ENCODE data around the gene CBS. TPM values are rescaled to one million over a fixed set of nuclear protein-coding genes. Genes with fewer than 3 reads are reported as not detected.
"Not testable (repeated sequence)": the region's sequence is repeated elsewhere in the genome, so short reads cannot be mapped to it uniquely, and the experiment has no call there.

Gene CBS
- total RNA-seq, 1 donor from 2014 or later, result 4.2 TPM

GRCh38 chr21:43045876-43046821, 29.5 kb downstream of the CBS start:
- H3K27me3 ChIP-seq; H3K9me3 ChIP-seq; DNase-seq (ENCODE audit: extremely low spot score in 2 of 2); H3K4me1 ChIP-seq; H3K36me3 ChIP-seq; intact Hi-C loops (cut with DNase I); H3K27ac ChIP-seq; H3K4me3 ChIP-seq: not testable (repeated sequence)

- H3K4me3 ChIP-seq; H3K9me3 ChIP-seq; H3K27ac ChIP-seq; DNase-seq (ENCODE audit: extremely low spot score in 2 of 2); H3K36me3 ChIP-seq; H3K4me1 ChIP-seq; H3K27me3 ChIP-seq; intact Hi-C loops (cut with DNase I): not testable (repeated sequence)
Measured at GRCh38 chr21:43045165-43045875, 30.3 kb downstream of the CBS start.

DNA sequence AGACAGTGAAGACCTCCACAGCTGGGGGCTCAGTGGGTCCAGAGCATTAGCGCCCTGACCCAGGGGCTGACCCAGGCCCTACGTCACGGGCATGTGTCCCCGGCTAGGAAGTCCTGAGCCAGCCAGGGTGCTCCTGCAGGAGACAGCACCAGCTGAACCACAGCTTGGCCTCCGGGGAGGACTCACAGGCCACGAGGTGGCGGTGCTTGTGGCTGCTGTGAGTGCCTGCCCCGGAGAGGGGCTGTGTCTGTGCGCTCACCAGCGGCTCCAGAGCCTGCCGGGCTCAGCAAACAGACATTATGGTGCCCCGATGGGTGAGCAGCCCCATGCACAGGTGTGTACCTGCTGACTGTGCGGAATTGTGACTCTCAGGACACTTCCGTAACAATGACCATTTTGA, 31.1 kb downstream of the CBS start:
- H3K9me3 ChIP-seq; H3K36me3 ChIP-seq; H3K27me3 ChIP-seq; intact Hi-C loops (cut with DNase I); H3K4me3 ChIP-seq; H3K4me1 ChIP-seq; DNase-seq (ENCODE audit: extremely low spot score in 2 of 2); H3K27ac ChIP-seq: not testable (repeated sequence)

DNA sequence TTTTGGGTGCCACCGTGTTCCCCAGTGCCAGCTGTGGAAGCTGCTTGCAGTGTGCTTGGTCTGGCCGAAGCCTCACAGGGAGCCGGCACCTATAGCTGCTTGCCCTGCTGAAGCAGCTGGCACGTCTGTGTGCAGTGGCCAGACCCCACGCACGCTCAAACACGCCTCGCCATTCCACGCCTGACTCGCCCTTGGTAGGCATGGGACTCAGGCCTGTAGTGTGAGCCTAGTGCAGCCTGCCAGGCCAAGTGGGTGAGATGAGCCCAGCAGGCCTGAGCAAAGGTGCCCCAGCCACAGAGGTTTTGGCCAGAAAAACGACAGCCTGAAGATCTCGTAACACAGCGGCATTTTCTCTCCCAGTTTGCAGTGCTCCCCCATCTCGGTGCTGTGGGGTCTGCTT, 32.3 kb downstream of the CBS start:
- H3K9me3 ChIP-seq; intact Hi-C loops (cut with DNase I); H3K4me1 ChIP-seq; H3K27ac ChIP-seq; H3K36me3 ChIP-seq; DNase-seq (ENCODE audit: extremely low spot score in 2 of 2); H3K27me3 ChIP-seq; H3K4me3 ChIP-seq: not testable (repeated sequence)

GRCh38 chr21:43042169-43042568, 33.5 kb downstream of the CBS start:
- H3K4me3 ChIP-seq; DNase-seq (ENCODE audit: extremely low spot score in 2 of 2); H3K27me3 ChIP-seq; H3K4me1 ChIP-seq; H3K9me3 ChIP-seq; H3K36me3 ChIP-seq; H3K27ac ChIP-seq; intact Hi-C loops (cut with DNase I): not testable (repeated sequence)

GRCh38 chr21:43038659-43039044, 37.0 kb downstream of the CBS start:
- H3K9me3 ChIP-seq; H3K27ac ChIP-seq; H3K36me3 ChIP-seq; H3K4me3 ChIP-seq; H3K4me1 ChIP-seq; DNase-seq (ENCODE audit: extremely low spot score in 2 of 2); H3K27me3 ChIP-seq; intact Hi-C loops (cut with DNase I): not testable (repeated sequence)

- H3K9me3 ChIP-seq; H3K4me1 ChIP-seq; intact Hi-C loops (cut with DNase I); H3K36me3 ChIP-seq; H3K27ac ChIP-seq; H3K27me3 ChIP-seq; H3K4me3 ChIP-seq; DNase-seq (ENCODE audit: extremely low spot score in 2 of 2): not testable (repeated sequence)
Measured at GRCh38 chr21:43037918-43038658, 37.5 kb downstream of the CBS start.

- H3K27me3 ChIP-seq; H3K4me3 ChIP-seq; H3K4me1 ChIP-seq; intact Hi-C loops (cut with DNase I); H3K27ac ChIP-seq; DNase-seq (ENCODE audit: extremely low spot score in 2 of 2); H3K9me3 ChIP-seq: not testable (repeated sequence)
- peaks cover 0 to 12% of the 10 kb centered on the region in 2 donors for H3K36me3 ChIP-seq
Measured at GRCh38 chr21:43036889-43037288, 38.7 kb downstream of the CBS start.

GRCh38 chr21:43034826-43035225, 40.8 kb downstream of the CBS start:
- intact Hi-C loops (cut with DNase I), result no loop called here
- Histone ChIP-seq H3K4me3 (no peak overlapping the region), H3K27ac (no peak overlapping the region), H3K9me3 (no peaks in the 10 kb centered on the region), H3K36me3 (peaks cover 0 to 18% of the 10 kb centered on the region in 2 donors), H3K4me1 (no peaks in the 10 kb centered on the region), H3K27me3 (no peaks in the 10 kb centered on the region)
- TF ChIP-seq CTCF (IDR thresholded peaks at IDR 0.05) (no peak), POLR2A (IDR thresholded peaks at IDR 0.05) (no peak), POLR2AphosphoS5 (IDR thresholded peaks at IDR 0.05; ENCODE audit: insufficient read depth in 1 of 2, low read depth in 1 of 2) (no peak)
- DNase-seq (ENCODE audit: extremely low spot score in 2 of 2), result no peak
